G401.6 (cell line): ENCODE results near the gene PELI2.

Experiments
- FAIRE-seq: peaks from 2 replicates; lab custom pipeline; 2012; peaks lifted over from hg19 to GRCh38; lab: Jason Lieb, UNC

The PELI2 gene

GRCh38 chr14:56309198-56309597 lies 191.0 kb downstream of the PELI2 start:
- no peak for FAIRE-seq

GRCh38 chr14:56310643-56311042 lies 192.4 kb downstream of the PELI2 start:
- no peak for FAIRE-seq

DNA sequence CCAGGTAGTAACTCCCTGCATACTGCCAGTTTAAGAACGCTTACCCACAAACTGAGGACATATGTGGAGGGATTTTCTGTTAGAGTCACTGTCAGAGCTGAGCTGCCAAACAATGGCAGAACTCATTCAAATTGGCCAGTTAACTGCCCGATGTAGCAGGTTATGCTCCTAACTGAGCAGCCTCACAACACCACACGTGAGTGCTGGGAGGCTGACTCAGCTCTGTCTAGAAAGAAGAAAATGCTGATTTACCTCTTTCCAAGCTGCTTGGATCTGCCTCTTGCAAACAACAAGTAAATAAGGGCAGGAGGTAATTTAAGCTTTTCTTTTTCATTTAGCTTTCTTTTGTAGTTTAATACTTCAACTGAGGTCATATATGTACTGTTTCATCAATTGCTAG lies 195.6 kb downstream of the PELI2 start:
- no peak for FAIRE-seq

- FAIRE-seq: no peak
Observed at GRCh38 chr14:56318393-56319115, 200.3 kb downstream of the PELI2 start.

- FAIRE-seq: no peak
Observed at GRCh38 chr14:56321861-56322260, 203.7 kb downstream of the PELI2 start.

- no peak for FAIRE-seq
Observed at GRCh38 chr14:56322531-56322930, 204.3 kb downstream of the PELI2 start.

GRCh38 chr14:56324454-56324853 lies 206.2 kb downstream of the PELI2 start:
- FAIRE-seq: no peak

GRCh38 chr14:56324856-56325699 lies 206.9 kb downstream of the PELI2 start:
- no peak for FAIRE-seq

DNA sequence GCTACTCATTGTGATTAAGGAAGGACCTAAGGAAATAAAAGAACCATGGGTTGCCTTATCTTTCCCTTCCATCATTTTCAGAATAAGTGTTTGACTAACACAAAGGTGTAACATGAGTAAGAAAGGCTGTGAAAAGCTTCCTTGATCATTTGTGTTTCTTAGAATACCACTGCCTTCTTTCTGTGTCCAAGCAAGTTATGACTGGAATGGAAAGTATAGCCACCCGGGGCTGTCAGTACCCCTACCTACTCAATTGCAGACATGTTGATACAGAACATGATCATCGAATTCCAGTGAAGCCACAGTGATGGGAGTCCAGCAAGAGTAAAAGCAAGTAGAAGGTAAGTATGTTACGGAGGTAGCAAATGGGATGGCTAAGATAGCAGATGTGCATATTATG lies 209.8 kb downstream of the PELI2 start:
- no peak for FAIRE-seq

DNA sequence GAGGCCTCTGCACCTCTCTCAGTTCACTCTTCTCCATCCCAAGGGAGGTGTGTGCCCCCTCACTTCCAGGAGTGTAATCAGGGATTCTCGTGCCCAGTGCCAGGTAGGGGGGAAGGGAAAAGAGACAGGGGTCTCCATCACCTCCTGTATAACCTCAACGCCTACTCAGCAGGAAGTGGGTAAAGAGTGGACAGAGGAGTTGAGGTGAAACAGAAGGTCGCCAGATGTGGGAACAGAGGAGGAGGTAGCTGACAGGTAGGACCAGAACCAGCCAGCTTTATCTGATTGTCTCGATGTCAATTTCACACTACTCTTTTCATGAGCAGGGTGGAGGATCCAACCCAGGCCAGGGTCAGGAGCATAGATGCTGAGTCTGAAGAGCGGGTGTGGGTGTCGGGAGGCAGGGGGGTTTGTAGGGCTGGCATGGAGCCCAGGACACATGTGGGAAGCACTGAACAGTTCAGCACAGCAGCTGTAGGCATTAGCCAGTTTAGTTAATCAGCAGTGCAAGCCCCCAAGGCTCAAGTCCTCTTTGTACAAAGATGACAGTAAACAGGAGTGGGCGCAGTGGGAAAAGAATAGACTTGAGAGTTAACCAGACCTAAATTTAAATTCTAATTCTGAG lies 213.5 kb downstream of the PELI2 start:
- FAIRE-seq: no peak

DNA sequence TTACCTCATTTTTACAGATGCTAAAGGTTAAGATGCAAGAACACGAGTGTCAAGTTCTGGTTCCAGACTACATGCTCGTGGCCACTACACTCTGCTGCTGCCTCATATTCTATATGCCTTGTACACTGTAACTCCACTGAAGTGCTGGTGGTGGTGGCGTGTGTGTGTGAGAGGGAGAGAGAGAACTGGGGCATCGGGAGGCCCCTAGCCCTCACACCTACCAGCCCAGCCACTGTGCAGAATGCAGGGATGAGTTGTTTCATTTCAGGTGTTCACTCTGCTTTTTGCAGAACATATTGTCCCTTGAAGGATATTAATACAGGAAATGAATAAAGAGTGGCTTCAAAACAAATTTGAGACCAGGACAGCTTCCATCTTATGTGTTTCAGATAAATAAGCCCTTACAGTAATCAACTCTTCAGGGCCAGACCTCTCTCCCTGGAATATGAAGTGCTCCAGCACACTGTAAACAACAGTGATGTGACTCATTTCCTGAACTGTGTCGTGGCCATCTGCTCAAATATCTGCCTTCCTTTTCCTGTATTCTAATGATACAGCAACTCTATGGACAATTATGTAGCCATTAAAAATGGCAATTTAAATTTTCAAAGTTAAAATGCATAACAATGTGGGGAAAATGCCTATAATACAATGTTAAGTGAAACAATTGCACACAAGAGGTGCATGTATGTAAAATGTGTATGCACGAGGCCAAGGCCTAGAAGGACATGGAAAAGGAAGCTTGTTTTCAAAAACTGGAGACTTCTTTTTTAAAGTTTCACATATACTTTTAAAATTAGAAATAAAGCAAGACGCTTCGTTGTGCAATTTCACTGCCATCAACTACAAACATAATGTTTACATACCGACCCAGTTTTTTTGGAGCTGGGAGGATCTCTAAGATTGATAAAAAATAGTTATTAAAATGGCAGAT lies 215.4 kb downstream of the PELI2 start:
- no peak for FAIRE-seq

GRCh38 chr14:56334458-56334857 lies 216.2 kb downstream of the PELI2 start:
- no peak for FAIRE-seq

GRCh38 chr14:56338674-56339073 lies 220.5 kb downstream of the PELI2 start:
- no peak for FAIRE-seq

GRCh38 chr14:56339855-56340701 lies 221.9 kb downstream of the PELI2 start:
- no peak for FAIRE-seq

GRCh38 chr14:56340932-56341331 lies 222.7 kb downstream of the PELI2 start:
- no peak for FAIRE-seq

DNA sequence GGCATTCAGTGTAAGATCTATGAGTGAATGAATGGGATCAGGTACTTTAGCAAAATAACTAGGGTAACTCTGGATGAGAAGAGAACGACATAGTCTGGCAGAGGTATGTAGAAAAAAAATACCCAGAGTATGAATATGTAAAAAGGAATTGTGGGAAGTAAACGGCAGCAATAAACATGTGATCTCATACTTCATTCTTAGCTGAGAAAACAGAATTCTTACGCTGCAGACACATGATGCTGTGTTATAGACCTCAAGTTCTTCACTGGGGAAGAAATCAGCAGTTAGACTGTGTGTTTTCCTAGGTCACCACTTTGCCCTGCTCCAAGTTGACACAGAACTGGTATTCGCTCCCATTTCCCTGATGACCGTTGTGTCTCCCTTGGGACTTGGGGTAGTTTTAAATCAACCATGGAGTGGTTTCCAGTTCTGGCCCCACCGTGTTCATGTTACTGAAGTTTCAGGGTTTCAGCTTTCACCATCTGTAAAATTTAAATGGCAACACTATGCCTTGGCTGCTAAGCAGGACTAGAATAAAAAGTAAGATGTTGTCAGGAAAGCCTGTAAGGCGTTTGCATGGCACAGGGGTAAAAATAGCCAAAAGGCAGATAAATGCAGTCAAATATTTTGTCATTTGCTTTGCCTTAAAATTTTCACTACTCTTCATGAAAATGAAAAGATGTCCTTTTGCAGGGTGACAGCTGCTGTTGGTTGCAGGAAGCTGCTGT lies 223.7 kb downstream of the PELI2 start:
- no peak for FAIRE-seq

DNA sequence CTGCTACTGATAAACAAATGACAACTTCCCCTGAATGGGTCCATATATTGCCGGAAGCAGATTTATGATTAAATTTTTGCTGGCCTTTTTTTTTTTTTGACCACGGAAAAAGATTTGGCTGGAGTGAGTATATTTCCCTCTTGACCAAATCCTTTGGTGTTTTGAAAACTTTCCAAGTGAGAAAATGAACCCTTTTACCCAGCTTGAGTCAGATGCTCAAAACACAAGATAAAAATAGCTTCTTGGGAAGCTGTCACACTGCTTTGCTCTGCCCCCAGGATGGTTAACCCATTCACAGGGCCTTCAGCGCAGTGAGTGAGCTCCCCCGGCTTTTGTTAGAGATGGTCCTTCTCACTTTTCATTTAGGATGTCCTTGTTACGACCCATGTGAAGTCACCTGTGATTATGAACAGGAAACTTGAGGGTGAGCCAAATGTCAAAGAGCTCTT lies 224.3 kb downstream of the PELI2 start:
- FAIRE-seq: no peak

DNA sequence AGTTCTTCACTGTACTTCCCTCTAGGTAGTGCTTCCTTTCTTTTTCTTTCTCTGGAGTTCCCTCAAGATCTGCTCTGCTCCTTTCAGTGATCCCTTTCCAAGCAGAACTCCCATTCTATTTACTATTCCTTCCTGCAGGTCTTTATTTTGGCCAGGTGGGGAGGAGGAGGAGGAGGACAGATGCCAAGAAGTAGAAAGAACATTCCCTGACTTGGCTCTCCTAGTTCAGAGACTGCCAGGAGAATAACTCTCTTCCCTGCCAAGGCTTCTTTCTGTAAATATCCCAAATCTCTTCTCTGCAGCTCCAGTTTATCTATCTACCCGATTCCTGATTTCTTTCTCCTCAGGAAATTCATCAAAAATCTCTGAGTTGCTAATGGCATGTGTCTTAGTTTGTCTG lies 231.7 kb downstream of the PELI2 start:
- FAIRE-seq: no peak
